ENCODE data around the gene DYSF. TPM values are rescaled to one million over a fixed set of nuclear protein-coding genes. Genes with fewer than 3 reads are reported as not detected.

The DYSF gene
- total RNA-seq, 1 donor from 2014 or later: 72.0 TPM

DNA sequence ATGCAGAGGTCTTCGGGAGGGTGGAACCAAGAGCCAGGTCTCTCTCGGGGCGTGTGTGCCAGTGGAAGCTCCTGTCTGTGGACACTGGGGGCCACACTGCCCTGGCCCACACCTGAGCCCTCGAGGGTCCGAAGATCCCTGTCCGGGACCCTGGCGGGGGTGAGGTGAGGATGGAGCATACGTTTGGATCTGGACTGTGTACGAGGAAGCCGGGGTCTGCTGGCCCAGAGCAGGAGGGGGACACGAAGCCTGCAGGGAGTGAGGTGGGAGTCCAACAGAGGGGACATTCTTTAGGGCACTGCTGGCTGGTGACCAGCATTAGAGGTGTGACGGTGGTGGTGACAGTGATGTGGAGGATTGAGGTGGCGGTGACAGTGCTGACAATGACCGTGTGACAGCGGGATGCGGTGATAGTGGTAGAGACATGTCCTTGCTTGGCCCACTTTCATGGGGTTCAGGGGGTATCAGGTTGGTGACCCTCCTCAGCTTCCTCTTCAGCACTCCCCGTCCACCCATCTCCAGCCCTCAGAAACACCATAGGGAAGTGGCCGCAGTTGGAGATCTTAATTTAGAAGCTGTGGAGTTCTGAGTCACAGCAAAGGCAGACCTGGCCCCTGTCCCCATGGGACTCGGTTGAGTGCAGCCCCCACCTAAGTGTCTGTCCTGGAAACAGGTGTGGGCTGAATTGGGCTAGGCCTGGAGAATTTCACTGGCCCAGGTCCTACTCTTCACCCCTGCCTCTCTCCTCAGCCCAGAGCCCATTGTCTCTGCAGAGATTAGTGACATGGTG lies 252.0 kb downstream of the DYSF start:
- TF ChIP-seq, protein P1, sequence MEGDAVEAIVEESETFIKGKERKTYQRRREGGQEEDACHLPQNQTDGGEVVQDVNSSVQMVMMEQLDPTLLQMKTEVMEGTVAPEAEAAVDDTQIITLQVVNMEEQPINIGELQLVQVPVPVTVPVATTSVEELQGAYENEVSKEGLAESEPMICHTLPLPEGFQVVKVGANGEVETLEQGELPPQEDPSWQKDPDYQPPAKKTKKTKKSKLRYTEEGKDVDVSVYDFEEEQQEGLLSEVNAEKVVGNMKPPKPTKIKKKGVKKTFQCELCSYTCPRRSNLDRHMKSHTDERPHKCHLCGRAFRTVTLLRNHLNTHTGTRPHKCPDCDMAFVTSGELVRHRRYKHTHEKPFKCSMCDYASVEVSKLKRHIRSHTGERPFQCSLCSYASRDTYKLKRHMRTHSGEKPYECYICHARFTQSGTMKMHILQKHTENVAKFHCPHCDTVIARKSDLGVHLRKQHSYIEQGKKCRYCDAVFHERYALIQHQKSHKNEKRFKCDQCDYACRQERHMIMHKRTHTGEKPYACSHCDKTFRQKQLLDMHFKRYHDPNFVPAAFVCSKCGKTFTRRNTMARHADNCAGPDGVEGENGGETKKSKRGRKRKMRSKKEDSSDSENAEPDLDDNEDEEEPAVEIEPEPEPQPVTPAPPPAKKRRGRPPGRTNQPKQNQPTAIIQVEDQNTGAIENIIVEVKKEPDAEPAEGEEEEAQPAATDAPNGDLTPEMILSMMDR (IDR thresholded peaks at IDR 0.05): no peak
- H3K27me3 Mint-ChIP-seq (ENCODE audit: unreplicated experiment): peaks cover 22% of the 10 kb centered on the region
- H3K9me3 Mint-ChIP-seq (ENCODE audit: unreplicated experiment): no peaks in the 10 kb centered on the region
- H3K36me3 Mint-ChIP-seq (ENCODE audit: unreplicated experiment): no peaks in the 10 kb centered on the region
- H3K27ac Mint-ChIP-seq (ENCODE audit: unreplicated experiment): no peak overlapping the region
- DNase-seq (ENCODE audit: extremely low spot score, unreplicated experiment): no peak
- peaks cover 2% of the 10 kb centered on the region for H3K4me1 Mint-ChIP-seq (ENCODE audit: unreplicated experiment)
- H3K4me3 Mint-ChIP-seq (ENCODE audit: unreplicated experiment): no peak overlapping the region

DNA sequence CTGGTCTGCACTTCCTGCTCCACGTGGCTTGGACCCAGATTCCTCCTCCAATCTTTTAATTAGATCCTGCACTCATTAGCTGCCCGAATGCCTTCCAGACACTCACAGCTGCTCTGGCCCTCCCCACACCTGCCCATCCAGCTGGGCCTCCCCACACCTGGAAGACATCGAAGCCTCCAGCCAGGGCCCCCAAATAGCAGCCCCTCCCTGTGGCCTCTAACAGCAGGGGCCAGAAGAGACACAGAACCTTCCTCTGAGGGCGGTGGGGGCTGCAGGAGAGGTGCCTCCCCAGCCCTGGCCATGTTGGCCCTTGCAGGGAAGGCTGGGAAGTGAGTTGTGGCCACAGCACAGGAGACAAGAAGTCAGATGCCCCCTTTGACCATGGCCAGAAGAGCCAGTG lies 252.8 kb downstream of the DYSF start:
- H3K27ac Mint-ChIP-seq (ENCODE audit: unreplicated experiment): no peak overlapping the region
- H3K4me1 Mint-ChIP-seq (ENCODE audit: unreplicated experiment): no peaks in the 10 kb centered on the region
- TF ChIP-seq, protein P1 (IDR thresholded peaks at IDR 0.05): no peak
- peaks cover 22% of the 10 kb centered on the region for H3K27me3 Mint-ChIP-seq (ENCODE audit: unreplicated experiment)
- no peak overlapping the region for H3K4me3 Mint-ChIP-seq (ENCODE audit: unreplicated experiment)
- H3K9me3 Mint-ChIP-seq (ENCODE audit: unreplicated experiment): no peaks in the 10 kb centered on the region
- H3K36me3 Mint-ChIP-seq (ENCODE audit: unreplicated experiment): no peaks in the 10 kb centered on the region
- no peak for DNase-seq (ENCODE audit: extremely low spot score, unreplicated experiment)

- H3K4me3 Mint-ChIP-seq (ENCODE audit: unreplicated experiment): no peak overlapping the region
- H3K27ac Mint-ChIP-seq (ENCODE audit: unreplicated experiment): no peak overlapping the region
- no peaks in the 10 kb centered on the region for H3K9me3 Mint-ChIP-seq (ENCODE audit: unreplicated experiment)
- H3K4me1 Mint-ChIP-seq (ENCODE audit: unreplicated experiment): no peaks in the 10 kb centered on the region
- DNase-seq (ENCODE audit: extremely low spot score, unreplicated experiment): no peak
- TF ChIP-seq, protein P1 (IDR thresholded peaks at IDR 0.05): no peak
- peaks cover 22% of the 10 kb centered on the region for H3K27me3 Mint-ChIP-seq (ENCODE audit: unreplicated experiment)
- no peaks in the 10 kb centered on the region for H3K36me3 Mint-ChIP-seq (ENCODE audit: unreplicated experiment)
Measured at GRCh38 chr2:71706836-71707235, 253.5 kb downstream of the DYSF start.

GRCh38 chr2:71710367-71711132 lies 257.2 kb downstream of the DYSF start:
- TF ChIP-seq, protein P1 (IDR thresholded peaks at IDR 0.05): no peak

More at GRCh38 chr2:71710367-71711132, 257.2 kb downstream of the DYSF start:
- Mint-ChIP-seq H3K27me3 (ENCODE audit: unreplicated experiment) (peaks cover 7% of the 10 kb centered on the region), H3K36me3 (ENCODE audit: unreplicated experiment) (no peaks in the 10 kb centered on the region), H3K9me3 (ENCODE audit: unreplicated experiment) (no peaks in the 10 kb centered on the region), H3K4me3 (ENCODE audit: unreplicated experiment) (no peak overlapping the region), H3K27ac (ENCODE audit: unreplicated experiment) (no peak overlapping the region), H3K4me1 (ENCODE audit: unreplicated experiment) (no peaks in the 10 kb centered on the region)
- no peak for DNase-seq (ENCODE audit: extremely low spot score, unreplicated experiment)

Data from osteocyte (in vitro differentiated cells).